HepG2 (cell line): ENCODE data around the gene PITHD1. TPM values are rescaled to one million over a fixed set of nuclear protein-coding genes. Genes with fewer than 3 reads are reported as not detected.

Source experiments
- ARNT2 ChIP-seq: sonication (generic); formaldehyde crosslinking; IDR thresholded peaks from 2 replicates; pipeline ENCODE4 v1.8.0; 2022; ENCODE audit warnings: mild to moderate bottlenecking, low read depth, missing genetic modification reagents, moderate library complexity
- FIP1L1 ChIP-seq: fragments of 200-400 bp; formaldehyde crosslinking; IDR thresholded peaks from 2 replicates; pipeline ENCODE4 v1.6.1; 2018; ENCODE audit warnings: low read depth, mild to moderate bottlenecking, low read length, moderate library complexity, borderline replicate concordance; ENCODE audit not compliant: insufficient read depth
- GFI1 ChIP-seq: sonication (generic); formaldehyde crosslinking; IDR thresholded peaks from 2 replicates; pipeline ENCODE4 v1.5.0; 2020; ENCODE audit warnings: missing genetic modification reagents, mild to moderate bottlenecking, borderline replicate concordance
- MIER3 ChIP-seq: IDR thresholded peaks from 2 replicates; pipeline ENCODE4 v1.6.1; 2016; ENCODE audit warnings: missing compliant biosample characterization, borderline replicate concordance
- MXI1 ChIP-seq: IDR thresholded peaks from 3 replicates; pipeline ENCODE4 v1.6.1; 2012; ENCODE audit warnings: low read depth, low read length, inconsistent platforms, borderline replicate concordance
- PHF8 ChIP-seq: sonication (generic); formaldehyde crosslinking; IDR thresholded peaks from 2 replicates; pipeline ENCODE4 v1.5.0; 2020; ENCODE audit warnings: missing genetic modification reagents
- SMAD3 ChIP-seq: sonication (generic); formaldehyde crosslinking; IDR thresholded peaks from 2 replicates; pipeline ENCODE4 v1.4.0; 2020; ENCODE audit warnings: missing genetic modification reagents
- SP4 ChIP-seq: sonication (generic); formaldehyde crosslinking; IDR thresholded peaks from 2 replicates; pipeline ENCODE4 v1.8.1; 2023; ENCODE audit warnings: mild to moderate bottlenecking, missing genetic modification reagents
- TFDP1 ChIP-seq: IDR thresholded peaks from 2 replicates; pipeline ENCODE4 v1.6.1; 2016; ENCODE audit warnings: missing compliant biosample characterization, missing genetic modification reagents, borderline replicate concordance
- TFE3 ChIP-seq: IDR thresholded peaks from 2 replicates; pipeline ENCODE4 v1.6.1; 2016
- ZBTB10 ChIP-seq: sonication (generic); formaldehyde crosslinking; IDR thresholded peaks from 2 replicates; pipeline ENCODE4 v1.4.0; 2020; ENCODE audit warnings: missing genetic modification reagents, borderline replicate concordance
- ZBTB7B ChIP-seq: sonication (generic); formaldehyde crosslinking; IDR thresholded peaks from 2 replicates; pipeline ENCODE4 v1.4.0; 2020; ENCODE audit warnings: missing genetic modification reagents
- ZFYVE20 ChIP-seq: sonication (generic); formaldehyde crosslinking; IDR thresholded peaks from 2 replicates; pipeline ENCODE4 v1.8.0; 2023; ENCODE audit warnings: low read depth, mild to moderate bottlenecking, moderate library complexity, missing genetic modification reagents, borderline replicate concordance
- ZMYM2 ChIP-seq: sonication (generic); formaldehyde crosslinking; IDR thresholded peaks from 2 replicates; pipeline ENCODE4 v1.8.0; 2022; ENCODE audit warnings: mild to moderate bottlenecking, missing genetic modification reagents
- ZNF138 ChIP-seq: sonication (generic); formaldehyde crosslinking; IDR thresholded peaks from 2 replicates; pipeline ENCODE4 v1.5.0; 2020; ENCODE audit warnings: mild to moderate bottlenecking, low read depth, missing genetic modification reagents
- ZNF282 ChIP-seq: fragments of 450-650 bp; IDR thresholded peaks from 2 replicates; pipeline ENCODE4 v1.6.1; 2018; ENCODE audit not compliant: partially characterized antibody
- ZNF496 ChIP-seq: sonication (generic); formaldehyde crosslinking; IDR thresholded peaks from 2 replicates; pipeline ENCODE4 v1.8.1; 2023; ENCODE audit warnings: mild to moderate bottlenecking, moderate library complexity, missing genetic modification reagents; ENCODE audit not compliant: insufficient replicate concordance
- ZNF781 ChIP-seq: sonication (generic); formaldehyde crosslinking; IDR thresholded peaks from 2 replicates; pipeline ENCODE4 v1.5.1; 2020; ENCODE audit warnings: borderline replicate concordance, mild to moderate bottlenecking, missing genetic modification reagents; ENCODE audit errors: not compliant biosample characterization
- polyA plus RNA-seq, 8 experiments: library from polyadenylated mRNA; depleted of rRNA in 3 of 8; stranded (reverse) in 7 of 8; unstranded in 1 of 8; fragments of >200 nt; fragmentation: Illumina TruSeq in 4 of 8; extraction: Trizol in 4 of 8; gene quantifications; 2 replicates each; pipeline versions ENCODE4 v1.2.1 to v1.2.3, GENCODE V29; 2011 to 2016; ENCODE audit warnings: low read depth in 4 of 8, missing spikeins in 1 of 8, mixed read lengths in 1 of 8; ENCODE audit not compliant: insufficient read depth in 1 of 8
- total RNA-seq, 5 experiments: library from RNA; depleted of rRNA; stranded (reverse); fragments of >200 nt; fragmentation: Illumina TruSeq; extraction: Trizol; gene quantifications; 2 replicates each; pipeline ENCODE4 v1.2.3, GENCODE V29; 2016; ENCODE audit warnings: low read depth in 1 of 5
- TF ChIP-seq, protein P1 (sequence below): sonication (generic); formaldehyde crosslinking; IDR thresholded peaks from 2 replicates; pipeline ENCODE4 v1.4.0; 2020; ENCODE audit warnings: mild to moderate bottlenecking, low read depth, missing genetic modification reagents
- TF ChIP-seq, protein P2 (sequence below): sonication (generic); formaldehyde crosslinking; IDR thresholded peaks from 2 replicates; pipeline ENCODE4 v1.5.0; 2020; ENCODE audit warnings: missing genetic modification reagents, mild to moderate bottlenecking, borderline replicate concordance
- TF ChIP-seq, protein P3 (sequence below): sonication (generic); formaldehyde crosslinking; IDR thresholded peaks from 2 replicates; pipeline ENCODE4 v1.8.1; 2023; ENCODE audit warnings: missing genetic modification reagents, mild to moderate bottlenecking, borderline replicate concordance

PITHD1 gene
- total and polyA plus RNA-seq, 2 of the 13 experiments (the other 11 are each of a cell fraction or from before 2014, with no cell fraction given): 28.0 to 37.3 TPM

DNA sequence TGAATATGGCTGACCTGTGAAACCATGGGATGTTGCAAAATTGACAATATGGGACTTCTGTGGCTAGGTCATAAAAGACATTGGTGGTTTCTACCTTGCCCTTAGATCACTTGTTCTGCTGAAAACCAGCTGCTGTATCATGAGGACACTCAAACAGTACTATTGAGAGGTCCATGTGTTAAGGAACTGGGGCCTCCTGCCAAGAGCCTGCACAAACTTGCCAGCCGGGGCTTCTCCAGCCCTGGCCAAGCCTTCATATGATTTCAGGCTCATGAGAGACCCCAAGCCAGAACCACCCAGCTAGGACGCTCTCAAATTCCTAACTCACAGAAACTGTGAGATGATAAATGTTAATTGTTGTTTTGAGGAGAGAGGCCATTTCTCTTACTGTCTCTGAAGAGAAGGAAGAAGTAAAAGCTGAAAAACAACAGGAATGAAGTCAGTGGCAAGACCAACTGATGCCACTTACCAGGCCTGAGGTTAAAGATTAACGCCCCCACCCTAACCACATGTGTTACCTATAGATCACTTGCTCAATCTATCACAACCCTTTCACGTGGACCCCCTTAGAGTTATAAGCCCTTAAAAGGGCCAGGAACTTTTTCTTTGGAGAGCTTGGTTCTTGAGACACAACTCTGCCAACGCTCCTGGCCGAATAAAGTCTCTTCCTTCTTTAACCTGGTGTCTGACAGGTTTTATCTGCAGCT is 3.9 kb upstream of the PITHD1 start (continued):
- TF ChIP-seq, protein P1, sequence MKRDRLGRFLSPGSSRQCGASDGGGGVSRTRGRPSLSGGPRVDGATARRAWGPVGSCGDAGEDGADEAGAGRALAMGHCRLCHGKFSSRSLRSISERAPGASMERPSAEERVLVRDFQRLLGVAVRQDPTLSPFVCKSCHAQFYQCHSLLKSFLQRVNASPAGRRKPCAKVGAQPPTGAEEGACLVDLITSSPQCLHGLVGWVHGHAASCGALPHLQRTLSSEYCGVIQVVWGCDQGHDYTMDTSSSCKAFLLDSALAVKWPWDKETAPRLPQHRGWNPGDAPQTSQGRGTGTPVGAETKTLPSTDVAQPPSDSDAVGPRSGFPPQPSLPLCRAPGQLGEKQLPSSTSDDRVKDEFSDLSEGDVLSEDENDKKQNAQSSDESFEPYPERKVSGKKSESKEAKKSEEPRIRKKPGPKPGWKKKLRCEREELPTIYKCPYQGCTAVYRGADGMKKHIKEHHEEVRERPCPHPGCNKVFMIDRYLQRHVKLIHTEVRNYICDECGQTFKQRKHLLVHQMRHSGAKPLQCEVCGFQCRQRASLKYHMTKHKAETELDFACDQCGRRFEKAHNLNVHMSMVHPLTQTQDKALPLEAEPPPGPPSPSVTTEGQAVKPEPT: no peak
- no peak for TF ChIP-seq ZNF496 (CRISPR knock-in tag)
- no peak for TF ChIP-seq ZNF781
- TF ChIP-seq ZBTB7B (CRISPR knock-in tag): no peak
- TF ChIP-seq TFE3 (CRISPR knock-in tag): no peak
- no peak for TF ChIP-seq TFDP1
- TF ChIP-seq ARNT2 (CRISPR knock-in tag): no peak
- TF ChIP-seq GFI1 (CRISPR knock-in tag): no peak
- TF ChIP-seq, protein P2, sequence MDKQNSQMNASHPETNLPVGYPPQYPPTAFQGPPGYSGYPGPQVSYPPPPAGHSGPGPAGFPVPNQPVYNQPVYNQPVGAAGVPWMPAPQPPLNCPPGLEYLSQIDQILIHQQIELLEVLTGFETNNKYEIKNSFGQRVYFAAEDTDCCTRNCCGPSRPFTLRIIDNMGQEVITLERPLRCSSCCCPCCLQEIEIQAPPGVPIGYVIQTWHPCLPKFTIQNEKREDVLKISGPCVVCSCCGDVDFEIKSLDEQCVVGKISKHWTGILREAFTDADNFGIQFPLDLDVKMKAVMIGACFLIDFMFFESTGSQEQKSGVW (CRISPR knock-in tag): no peak
- TF ChIP-seq ZNF282: no peak
- TF ChIP-seq ZNF138 (CRISPR knock-in tag): no peak
- TF ChIP-seq MIER3 (CRISPR knock-in tag): no peak
- TF ChIP-seq, protein P3, sequence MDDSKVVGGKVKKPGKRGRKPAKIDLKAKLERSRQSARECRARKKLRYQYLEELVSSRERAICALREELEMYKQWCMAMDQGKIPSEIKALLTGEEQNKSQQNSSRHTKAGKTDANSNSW (CRISPR knock-in tag): no peak
- no peak for TF ChIP-seq SMAD3
- no peak; the same call in 2 of the 3 replicates for TF ChIP-seq MXI1
- TF ChIP-seq ZFYVE20 (CRISPR knock-in tag): no peak
- TF ChIP-seq PHF8 (CRISPR knock-in tag): no peak
- TF ChIP-seq FIP1L1: no peak
- TF ChIP-seq ZBTB10: no peak
- TF ChIP-seq SP4 (CRISPR knock-in tag): no peak
- TF ChIP-seq ZMYM2: no peak
